Stimulated activated naive CD8-positive, alpha-beta T cell treated with anti-CD3 and anti-CD28 coated beads, Interleukin-15, Interleukin-2, amounts not matched to agents 100 U/mL and 50 U/mL, for 24 hours (primary cell): ENCODE data around the gene RAP1A.

Experiments used
- ATAC-seq: fragments of 150-1000 bp; cut with Tn5 transposase; one replicate; pipeline ENCODE4 v1.10.0; 2021
- DNase-seq: peaks from one replicate; pipeline ENCODE4 v3.0.0; 2021

The RAP1A gene

DNA sequence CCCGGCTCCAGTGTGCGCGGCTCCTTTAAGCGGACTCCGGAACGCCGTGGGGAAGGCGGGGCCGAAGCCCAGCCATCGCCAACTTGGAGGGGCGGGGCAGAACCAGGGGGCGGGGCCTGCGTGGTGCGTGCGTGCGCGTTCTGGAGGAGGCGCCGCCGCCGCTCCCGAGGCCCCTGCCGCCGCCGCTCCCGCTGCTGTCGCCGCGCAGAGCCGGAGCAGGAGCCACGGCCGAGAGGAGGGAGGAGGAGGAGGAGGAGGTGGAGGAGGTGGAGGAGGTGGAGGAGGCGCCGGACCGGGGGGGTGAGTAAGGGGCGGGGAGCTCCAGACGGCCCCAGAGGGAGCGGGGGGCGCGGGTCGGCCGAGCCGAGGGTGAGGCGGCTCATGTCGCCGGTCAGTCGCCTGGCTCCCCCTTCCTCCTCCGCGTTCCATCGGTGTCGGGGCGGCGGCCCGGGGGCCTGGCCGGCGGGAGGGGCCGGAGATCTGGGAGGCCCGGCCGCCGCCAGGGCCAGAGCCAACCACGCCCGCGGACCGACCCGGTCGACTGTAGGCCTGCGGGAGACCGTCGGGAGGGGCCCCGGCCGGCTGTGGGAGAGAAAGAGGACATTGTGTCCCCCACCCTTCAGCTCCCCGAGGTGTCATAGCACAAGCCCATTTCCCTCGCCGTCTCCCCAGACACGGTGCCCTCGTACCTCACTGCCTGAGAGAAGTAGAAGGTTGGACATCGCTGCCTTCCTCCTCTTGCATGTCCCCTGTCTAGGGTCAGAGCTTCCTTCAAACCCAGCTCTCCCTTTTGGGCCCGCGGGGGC, at the start of gene RAP1A:
RAP1A (plus strand) TSS at position 155 of the 806 bp plus-strand sequence. CDS start 71,572 bp downstream, outside the sequence.
- ATAC-seq (peak; percentile 83), DNase-seq (peak; percentile 98)

GRCh38 chr1:111569913-111570312, 49.7 kb upstream of the RAP1A start:
- ATAC-seq (no peak), DNase-seq (no peak)

DNA sequence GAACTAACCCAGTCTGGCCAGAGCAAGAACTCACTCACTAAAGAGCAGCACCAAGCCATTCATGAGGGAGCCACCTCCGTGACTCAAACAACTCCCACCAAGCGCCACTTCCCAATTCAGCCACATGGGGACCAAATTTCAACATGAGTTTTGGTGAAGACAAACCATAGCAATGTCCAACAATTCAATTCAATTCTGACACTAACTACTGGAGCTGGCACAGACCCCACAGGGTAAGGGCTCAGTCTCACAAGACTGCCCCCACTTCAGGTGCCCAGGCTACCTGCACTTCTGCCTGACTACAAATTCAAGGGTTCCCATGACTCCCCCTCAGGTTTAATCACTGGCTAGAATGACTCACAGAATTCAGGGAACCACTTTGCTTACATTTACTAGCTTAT, 48.8 kb upstream of the RAP1A start:
- peak; percentile 44 for DNase-seq
- peak; percentile 77 for ATAC-seq

- no peak for DNase-seq
- ATAC-seq, result no peak
These were observed 48.4 kb upstream of the RAP1A start for GRCh38 chr1:111571239-111571638.

DNA sequence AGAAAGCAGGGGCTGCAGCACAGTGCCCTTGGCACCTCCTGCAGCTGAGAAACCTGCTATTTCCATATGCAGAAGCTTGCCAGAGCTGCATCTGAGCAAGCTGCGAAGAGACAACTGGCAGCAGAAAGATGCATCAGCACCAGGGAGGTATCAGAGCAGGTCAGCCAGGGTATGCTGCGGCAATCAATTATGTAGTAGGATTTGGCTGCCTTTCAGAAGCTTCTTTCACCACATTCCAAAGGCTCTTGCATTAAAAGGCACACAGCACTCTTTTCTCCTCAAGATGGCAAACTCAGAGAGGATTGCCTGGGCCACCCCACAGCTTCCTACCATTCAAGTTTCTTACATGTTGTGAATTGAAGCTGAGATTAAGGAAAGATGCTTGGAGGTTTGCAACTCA, 47.6 kb upstream of the RAP1A start:
- ATAC-seq (no peak), DNase-seq (no peak)

GRCh38 chr1:111576547-111576946, 43.0 kb upstream of the RAP1A start:
- DNase-seq (no peak), ATAC-seq (no peak)

DNA sequence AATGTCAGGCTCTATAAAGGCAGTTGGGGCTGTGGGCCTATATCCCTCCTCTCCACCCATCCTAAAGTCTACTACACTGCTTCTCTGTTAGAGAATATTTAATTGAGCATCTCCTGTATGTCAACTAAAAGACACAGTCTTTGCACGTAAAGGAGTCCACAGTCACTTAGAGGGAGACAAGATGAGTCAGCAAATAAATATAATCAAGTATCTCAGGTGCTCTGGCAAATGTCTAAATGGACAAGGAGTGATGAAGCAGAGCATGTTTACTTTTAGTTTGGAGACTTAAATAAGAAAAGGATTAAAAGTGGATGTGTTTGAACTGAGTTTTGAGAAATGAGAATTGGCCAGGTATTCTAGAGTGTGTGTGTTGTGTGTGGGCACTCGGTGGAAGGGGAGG, 41.8 kb upstream of the RAP1A start:
- no peak for DNase-seq
- ATAC-seq, result no peak

- ATAC-seq, result no peak
- DNase-seq, result no peak
These were observed 38.4 kb upstream of the RAP1A start for GRCh38 chr1:111581166-111581565.

DNA sequence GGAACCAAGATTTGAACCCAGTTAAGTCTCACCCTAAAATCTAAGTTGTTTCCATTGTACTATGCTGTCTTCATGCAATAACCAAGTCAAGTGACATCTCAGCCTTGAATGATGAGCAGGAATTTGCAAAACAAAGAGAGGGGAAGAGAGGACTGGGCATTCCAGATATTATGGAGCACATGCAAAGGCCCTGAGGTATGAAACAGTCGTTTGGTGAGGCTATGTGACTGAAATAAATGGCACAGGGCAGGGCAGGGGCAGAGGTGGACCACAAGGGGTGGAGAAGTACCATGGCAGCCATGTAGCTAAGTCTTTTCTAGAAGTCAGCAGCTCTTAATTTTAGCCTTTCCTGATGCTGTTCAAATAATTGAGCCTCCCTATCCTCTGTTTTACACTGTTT, 37.6 kb upstream of the RAP1A start:
- ATAC-seq (no peak), DNase-seq (no peak)

DNA sequence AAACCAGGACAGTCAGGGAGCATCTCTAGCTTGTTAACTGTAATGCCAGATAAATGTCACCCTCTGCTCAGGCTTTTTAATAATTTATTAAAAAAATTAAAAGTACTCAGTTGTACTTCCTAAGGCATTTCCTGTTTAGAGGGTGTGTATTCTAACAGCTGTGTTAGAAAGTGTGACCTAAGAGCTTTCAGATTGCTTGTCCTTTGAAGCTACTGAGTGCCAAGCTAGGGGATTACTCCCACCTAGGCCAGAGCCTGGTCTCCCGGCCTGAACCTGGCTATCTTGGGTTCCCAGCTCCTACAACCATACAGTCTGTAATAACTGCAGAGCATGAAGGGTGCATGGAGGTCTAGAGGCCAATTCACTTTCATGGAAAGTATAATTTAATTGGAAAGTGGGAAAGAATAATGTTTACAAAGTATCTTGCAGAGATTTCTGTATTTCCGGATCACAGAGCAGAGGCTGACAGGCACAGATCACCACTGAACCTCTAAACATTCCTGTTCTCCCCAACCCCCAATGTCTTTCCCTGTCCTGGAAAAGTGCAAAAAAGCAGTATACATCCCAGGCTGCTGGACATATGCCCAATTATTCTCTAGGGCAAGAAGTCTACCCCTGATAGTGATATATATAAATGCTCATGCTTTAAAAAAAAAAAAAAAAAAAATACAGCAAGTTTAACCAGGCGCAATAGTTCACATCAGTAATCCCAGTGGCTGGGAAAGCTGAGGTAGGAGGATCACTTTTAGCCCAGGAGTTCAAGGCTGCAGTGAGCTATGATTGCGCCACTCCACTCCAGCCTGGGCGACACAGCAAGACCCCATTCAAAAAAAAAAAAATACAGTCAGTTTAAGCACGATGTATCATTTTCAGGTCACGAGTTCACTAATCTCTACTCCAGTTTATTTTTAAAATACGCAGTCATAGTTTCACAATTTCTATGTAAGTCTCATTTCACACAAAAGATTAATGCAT, 36.7 kb upstream of the RAP1A start:
- ATAC-seq (no peak), DNase-seq (no peak)

DNA sequence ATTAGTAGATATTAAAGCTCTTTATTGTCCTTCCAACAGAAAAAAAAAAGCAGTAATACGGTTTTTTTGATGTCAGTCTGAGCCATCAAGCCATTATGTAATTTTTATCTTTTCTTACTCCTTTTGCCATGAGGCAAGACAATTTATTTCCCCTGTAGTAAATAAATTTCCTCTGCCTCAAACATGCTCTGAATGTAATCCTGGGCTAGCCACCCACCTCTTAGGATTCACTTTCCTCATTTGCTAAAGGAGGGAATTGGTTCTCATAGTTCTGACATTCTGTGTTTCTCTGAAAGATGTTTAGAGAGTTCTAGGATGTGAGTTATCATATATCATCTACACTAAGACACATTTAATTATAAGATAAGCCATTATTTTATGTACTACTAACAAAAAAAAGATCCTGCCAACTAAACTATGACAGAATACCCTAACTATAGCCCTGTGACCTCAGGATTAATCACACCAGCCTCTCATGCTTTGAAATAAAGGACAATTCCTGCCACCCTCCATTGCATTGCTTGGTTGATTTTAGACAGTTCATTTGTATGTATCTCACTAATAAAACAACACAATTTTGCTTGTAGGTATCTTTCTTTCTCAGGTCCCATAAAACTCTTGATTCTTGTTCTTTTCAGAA, 34.0 kb upstream of the RAP1A start:
- no peak for ATAC-seq
- no peak for DNase-seq

DNA sequence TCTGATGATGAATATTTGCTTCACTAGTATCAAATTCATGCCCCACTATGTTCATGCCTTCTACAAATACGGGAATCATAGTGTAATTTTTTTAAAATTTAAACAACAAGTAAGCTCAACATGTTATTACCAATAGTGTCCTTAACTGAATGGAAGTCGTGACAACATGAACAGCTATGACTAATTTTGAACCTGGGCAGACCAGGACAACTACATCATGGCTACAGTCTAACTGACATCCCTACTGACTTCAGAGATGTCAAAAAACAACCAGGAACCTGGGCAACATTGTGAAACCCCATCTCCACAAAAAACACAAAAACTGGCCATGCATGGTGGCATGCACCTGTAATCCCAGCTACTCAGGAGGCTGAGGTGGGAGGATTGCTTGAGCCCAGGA, 33.5 kb upstream of the RAP1A start:
- DNase-seq (no peak), ATAC-seq (peak; percentile 44)

DNA sequence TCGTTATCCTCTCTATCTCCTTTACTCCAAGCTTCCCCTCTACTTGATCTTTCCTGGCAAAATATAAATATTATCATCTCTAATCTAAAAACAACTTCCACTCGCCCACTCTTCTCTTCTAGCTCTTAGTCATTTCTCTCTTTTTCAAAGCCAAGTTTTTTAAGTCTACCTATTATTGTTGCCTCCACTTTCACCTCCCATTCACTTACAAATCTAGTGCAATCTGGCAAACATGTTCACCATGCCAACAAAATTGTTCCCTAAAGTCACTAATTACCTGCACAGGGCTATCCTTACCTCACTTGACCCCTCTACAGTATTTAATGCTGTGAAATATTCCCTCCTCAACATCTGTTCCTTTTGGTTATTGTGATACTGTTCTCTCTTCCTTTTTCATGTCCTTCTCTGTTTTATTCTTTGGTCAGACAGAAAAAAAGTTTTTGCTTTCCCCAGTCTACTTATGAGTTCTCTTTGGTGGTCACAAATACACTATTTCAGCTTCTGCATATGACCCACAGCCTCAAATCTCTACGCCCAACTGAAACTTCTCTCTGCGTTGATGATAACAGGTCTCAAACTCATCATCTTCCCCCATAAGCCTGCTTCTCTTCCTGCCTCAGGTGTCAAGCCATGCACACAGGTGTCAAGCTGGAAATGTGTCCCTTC, 31.9 kb upstream of the RAP1A start:
- ATAC-seq (peak; percentile 37), DNase-seq (no peak)

DNA sequence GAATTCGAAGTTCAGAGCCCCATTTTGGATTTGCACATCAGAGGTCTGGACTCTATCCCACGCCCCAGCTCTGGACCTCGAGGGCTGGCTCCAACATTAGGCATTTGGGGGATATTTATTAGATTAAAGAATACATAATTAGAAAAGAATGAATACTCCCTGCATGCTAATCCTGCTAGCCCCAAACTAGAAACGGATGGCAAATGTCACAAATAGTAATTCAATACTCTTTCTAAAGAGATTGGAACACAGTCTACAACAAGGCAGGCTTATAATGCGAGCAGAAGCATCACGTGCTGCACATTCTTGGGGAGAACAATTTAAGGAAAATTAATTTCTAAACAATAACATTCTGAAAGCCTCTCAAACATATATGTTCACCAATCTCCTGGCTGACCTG, 27.7 kb upstream of the RAP1A start:
- no peak for DNase-seq
- ATAC-seq, result no peak

DNA sequence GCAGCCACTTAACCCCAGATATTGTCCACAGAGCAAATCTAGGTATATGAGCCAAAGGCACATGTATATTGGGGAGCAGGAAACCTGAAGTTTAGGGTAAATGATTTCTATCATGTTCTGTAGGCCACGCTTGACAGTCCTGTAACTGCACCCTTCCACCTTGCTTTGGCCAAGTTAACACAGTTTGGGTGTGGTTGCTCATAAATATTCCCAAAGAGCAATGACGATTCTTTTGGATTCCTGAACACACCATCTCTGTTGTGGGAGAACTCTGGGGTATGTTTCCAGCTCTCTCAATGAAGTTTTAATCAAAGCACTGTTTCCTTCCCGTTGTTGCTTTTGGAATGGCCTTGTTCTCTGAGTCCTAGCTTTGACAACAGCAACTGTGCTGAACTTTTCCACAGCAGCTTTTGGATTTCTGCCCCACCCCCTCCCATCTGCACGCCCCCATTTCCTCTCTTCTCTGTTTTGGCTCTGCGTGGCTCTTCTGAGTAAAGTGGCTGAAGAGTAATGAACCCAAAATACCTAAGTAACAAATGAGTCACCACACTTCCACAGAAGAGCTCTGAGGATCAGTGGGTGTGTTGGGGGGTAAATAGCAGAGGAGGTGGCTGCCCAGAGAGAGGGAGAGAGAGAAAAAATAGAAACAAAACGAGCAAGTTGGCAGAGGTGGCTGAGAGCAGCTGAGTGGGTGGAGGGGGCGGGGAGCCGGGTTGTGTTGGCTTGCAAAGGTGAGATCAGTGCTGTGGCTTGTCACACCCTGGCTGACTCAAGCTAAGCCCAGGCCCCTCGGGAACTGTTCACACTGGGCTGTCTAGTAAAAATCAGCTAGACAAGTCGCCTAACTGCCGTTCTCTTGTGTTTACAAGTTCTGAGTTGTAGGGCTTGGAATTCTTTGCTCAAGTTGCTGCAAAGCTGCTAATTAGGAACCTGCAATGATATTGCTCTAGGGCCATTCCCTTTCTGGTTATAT, 26.9 kb upstream of the RAP1A start:
- DNase-seq (peak; percentile 94), ATAC-seq (peak; percentile 95)

DNA sequence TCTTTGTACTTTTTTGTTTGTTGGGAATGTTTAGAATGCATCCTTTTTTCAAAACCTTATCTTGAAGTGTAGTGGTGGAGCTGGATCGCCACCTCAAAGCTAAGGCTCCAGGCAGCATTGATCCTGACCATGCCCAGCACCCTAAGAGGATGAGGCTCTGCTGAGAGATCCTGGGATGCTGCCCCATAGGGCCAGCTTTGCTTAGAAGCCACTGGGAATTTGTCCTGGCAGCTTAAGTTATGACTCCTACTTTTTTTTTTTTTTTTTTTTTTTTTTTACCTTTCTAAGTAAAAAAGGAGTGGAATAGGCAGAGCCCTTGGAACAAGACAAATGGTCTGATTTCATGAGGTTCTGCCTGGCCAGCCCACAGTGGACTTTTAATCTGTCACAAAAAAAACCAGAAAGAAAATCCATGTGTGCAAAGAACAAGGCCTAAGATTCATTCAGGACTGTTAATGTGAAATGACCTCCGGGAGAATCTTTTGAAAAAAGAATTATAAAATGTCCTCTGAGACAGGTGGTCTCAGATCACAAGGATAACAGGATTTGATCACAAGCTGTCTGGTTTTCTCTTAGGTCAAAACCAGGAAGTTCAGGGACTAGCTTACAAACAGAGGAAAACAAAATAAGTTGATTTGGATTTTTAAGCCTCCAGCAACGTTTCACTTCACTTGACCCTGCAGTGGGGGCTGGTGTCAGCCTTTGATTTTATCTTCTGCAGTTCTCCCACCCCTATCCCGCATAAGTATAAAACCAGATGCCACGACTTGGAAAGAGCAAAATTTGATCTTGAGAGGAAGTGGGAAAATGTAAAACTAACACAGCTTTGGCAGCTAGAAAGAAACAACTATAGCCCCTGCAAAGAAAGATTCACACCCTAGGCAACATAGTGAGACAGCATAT, 25.9 kb upstream of the RAP1A start:
- no peak for DNase-seq
- ATAC-seq, result no peak

GRCh38 chr1:111594306-111594693, 25.3 kb upstream of the RAP1A start:
- DNase-seq, result no peak
- no peak for ATAC-seq

DNA sequence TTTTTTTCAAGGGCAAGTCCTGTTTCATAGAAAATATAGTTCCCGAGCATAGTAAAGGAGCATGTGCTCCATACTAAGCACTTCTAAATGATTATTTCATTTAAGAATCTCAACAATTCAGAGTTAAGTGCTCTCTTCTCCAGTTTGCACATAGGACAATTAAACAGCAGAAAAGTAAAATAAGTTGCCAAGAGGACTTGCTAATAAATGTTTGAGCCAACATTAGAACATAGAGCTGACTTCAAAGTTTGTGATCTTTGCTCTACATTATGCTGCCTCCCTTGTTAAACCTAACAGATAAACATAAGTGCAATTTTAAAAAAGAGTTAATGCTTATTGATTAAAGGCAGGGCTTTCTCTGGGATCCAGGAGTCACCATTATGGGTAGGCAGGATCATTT, 23.8 kb upstream of the RAP1A start:
- no peak for ATAC-seq
- DNase-seq, result no peak

GRCh38 chr1:111596499-111596898, 23.1 kb upstream of the RAP1A start:
- peak; percentile 61 for DNase-seq
- peak; percentile 29 for ATAC-seq

DNA sequence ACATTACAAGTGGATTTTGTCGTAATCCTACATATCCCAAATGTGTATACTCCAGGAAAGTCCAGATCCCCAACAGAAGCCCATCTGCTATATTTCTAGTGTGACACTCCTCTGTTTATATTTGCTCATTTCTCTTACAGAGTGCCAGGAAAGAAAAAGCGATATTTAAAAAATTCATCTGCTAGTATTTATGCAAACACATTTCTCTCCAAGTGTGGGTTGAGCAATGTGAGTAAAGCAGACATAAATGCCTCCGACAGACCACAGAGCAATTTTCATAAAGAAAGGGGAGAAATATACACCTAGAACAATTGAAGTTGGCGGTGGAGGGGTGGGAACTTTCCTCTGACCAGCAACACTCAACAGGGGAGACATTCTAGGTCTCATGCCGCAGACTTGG, 22.2 kb upstream of the RAP1A start:
- no peak for DNase-seq
- no peak for ATAC-seq
